ENCODE data around the gene ERGIC1.

Gene ERGIC1

GRCh38 chr5:172866802-172867748, 33.0 kb downstream of the ERGIC1 start:
- FAIRE-seq: no peak

GRCh38 chr5:172867761-172868435, 33.8 kb downstream of the ERGIC1 start:
- no peak for FAIRE-seq

DNA sequence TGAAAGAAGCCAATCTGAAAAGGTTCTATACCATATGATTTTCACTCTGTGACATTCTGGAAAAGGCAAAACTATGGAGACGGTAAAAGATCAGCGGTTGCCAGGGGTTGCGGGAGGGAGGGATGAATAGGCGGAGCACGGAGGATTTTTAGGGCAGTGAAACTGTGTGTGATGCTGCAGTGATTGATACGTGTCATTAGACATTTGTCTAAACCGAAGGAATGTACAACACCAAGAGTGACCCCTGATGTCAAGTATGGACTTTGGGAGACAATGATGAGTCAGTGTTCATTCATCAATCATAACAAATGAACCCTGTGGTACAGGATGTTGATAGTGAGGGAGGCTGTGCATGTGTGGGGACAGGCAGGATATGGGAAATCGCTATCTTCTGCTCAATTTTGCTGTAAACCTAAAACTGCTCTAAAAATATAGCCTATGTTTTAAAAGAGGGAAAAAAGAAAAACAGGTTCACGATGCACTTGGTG, 34.4 kb downstream of the ERGIC1 start:
- FAIRE-seq: no peak

GRCh38 chr5:172868924-172869591, 35.0 kb downstream of the ERGIC1 start:
- no peak for FAIRE-seq

GRCh38 chr5:172869691-172870090, 35.6 kb downstream of the ERGIC1 start:
- FAIRE-seq: no peak

GRCh38 chr5:172870291-172870714, 36.3 kb downstream of the ERGIC1 start:
- no peak for FAIRE-seq

DNA sequence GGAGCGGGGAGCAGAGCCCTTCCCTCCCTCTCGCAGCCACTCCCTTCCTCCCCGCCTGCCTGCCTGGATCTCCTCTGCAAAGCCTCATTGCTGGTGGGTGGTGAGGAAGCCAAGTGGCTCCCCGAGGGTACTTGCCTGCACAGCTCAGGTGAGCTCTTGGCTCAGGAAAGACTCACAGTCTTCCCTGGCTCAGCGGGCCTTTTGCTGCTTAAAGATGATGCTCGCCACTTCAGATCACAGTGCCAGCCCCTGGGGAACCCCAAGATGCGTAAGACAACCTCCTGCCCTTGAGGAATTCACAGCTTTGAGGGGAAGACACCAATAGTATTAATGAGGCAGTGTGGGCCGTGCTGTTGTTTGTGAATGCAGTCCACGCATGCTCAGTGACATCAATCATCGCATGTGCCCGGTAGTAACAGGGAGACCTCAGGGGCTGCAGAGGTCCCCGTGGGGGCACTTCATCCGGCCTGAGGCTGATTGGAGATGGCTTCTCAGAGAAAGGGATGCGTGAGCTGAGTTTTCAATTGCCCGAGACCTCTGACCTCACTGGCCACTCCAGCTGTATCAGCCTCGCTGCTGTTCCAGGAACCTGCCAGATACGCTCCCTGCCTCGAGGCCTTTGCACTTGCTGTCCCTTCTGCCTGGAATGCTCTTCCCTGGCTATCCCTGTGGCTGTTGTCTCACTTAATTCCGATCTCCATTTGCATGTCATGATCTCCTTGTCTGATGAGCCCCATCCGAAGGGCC, 36.8 kb downstream of the ERGIC1 start:
- FAIRE-seq: no peak

DNA sequence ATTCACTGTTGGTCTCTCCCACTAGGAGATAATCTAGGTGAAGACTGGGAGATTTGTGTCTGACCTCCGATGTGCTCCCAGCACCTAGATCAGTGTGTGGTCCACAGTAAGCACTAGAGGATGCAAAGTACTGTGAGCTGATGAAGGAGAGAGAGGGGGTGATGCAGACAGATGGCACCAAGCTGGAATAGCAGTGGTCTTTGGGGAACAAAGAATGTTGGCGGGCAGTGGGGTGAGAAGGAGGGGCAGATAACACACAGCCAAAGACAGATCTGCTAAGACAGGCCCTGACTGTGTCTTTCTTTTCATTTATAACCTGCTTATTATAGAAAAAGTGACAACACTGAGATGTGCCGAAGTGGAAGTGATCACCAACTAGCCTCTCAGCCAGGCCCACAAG, 37.5 kb downstream of the ERGIC1 start:
- no peak for FAIRE-seq

DNA sequence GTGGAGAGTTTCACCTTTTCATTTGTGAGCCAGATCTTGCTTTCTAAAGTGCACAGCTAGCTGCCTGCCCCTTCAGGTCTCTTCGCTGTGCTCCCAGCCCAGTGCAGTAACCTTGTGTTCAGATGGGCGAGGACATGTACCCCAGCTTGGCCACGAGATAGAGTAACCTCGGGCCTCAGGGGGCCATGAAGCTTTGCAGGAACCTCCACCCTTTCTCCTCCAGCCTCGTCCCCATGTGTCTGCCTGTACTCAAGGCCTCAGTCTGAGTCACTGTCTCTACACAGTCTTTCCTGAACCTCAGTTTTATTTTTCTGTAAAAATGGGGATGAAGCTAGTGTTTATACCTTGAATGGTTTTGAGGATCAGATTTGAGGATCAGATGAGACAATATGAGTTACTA, 37.9 kb downstream of the ERGIC1 start:
- FAIRE-seq: no peak

GRCh38 chr5:172872997-172873491, 39.0 kb downstream of the ERGIC1 start:
- FAIRE-seq: no peak

- FAIRE-seq: no peak
Measured at GRCh38 chr5:172873513-172873912, 39.5 kb downstream of the ERGIC1 start.

- no peak for FAIRE-seq
Measured at GRCh38 chr5:172874647-172875504, 40.8 kb downstream of the ERGIC1 start.

DNA sequence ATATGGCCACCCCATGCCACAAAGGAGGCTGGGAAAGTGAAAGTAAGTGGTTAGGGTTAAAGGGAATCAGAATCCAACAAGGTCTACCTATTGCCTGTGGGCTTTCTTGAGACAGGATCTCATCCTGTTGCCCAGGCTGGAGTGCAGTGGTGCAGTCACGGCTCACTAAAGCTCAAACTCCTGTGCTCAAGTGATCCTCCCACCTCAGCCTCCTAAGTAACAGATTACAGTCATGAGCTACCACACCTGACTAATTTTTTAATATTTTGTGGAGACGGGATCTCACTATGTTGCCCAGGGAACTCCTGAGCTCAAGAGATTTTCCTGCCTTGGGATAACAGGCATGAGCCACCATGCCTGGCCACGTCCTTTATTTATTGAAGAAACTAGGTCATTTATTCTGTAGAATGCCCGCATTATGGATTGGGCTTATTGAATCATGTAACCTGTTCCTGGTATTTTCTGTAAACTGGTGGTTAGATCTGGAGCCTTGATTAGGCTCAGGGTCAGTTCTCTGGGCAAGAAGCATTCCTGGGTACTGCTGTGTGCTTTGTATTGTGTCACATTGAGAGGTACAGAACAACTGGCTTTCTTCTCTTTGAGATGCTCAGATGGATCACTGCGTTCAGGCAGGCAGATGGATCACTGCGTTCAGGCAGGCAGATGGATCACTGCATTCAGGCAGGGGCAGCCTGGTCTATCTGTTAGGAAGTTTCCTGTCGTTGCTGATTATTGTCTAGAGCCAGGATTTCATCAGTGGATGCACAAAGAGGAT, 41.6 kb downstream of the ERGIC1 start:
- no peak for FAIRE-seq

DNA sequence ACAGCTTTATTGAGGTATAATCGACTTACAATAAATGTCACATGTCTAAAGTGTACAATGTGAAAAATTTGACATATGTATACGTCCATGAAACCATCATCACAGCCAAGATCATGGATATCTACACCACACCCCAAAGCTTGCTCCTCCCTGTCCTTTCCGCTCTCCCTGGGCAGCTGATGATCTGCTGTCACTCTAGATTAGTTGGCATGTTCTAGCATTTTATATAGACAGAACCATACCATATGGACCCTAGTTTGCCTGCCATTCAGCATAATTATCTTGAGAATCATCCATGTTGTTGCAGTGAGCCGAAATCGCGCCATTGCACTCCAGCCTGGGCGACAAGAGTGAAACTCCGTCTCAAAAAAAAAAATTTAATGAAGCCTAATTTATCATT, 42.5 kb downstream of the ERGIC1 start:
- FAIRE-seq: no peak

GRCh38 chr5:172877466-172878260, 43.6 kb downstream of the ERGIC1 start:
- no peak for FAIRE-seq

- FAIRE-seq: no peak
Measured at GRCh38 chr5:172878585-172878932, 44.5 kb downstream of the ERGIC1 start.

GRCh38 chr5:172878933-172879752, 45.1 kb downstream of the ERGIC1 start:
- no peak for FAIRE-seq

DNA sequence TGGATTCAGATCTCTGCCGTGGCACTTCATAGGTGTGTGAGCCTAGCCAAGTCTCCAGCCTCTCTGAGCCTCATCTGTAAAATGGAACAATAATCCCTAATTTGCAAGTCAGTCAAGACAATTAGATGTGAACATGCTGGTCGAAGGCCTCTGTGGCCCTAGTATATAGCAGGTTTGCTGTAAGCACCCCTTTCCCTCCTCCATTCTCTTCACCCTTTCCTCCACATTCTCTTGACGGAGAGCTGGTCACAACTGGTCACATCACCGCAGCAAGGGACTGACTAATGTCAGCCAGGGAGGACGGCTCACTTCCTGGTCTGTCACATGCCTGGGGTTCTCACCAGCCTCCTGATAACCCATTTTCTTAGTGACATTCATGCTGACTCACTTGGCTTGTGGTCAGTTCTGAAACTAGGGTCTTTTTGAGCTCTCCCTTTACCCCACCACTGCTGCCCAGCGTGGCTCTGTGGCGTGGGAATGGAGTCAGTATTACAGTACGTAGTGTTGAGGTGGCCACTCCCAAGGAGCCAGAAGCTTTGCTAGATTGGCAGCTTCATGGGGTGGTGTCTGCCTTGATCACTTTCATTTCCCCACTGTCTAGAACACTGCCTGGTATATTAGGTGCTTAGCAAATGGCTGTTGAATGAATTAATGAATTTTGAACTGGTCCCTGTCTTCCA, 47.8 kb downstream of the ERGIC1 start:
- FAIRE-seq: no peak

Measured in islet of Langerhans (tissue), 1 donor.